Activated T-helper 17 cell treated with anti-CD3 and anti-CD28 coated beads, Interleukin-2, amount 50 U/mL, for 72 hours (primary cell): ENCODE results near the gene C12orf75. TPM values are rescaled to one million over a fixed set of nuclear protein-coding genes. Genes with fewer than 3 reads are reported as not detected.

Experiments used
- ATAC-seq: fragments of 150-1000 bp; cut with Tn5 transposase; replicated peaks from 2 replicates; pipeline ENCODE4 v1.10.0; 2021; ENCODE audit warnings: mild to moderate bottlenecking, moderate library complexity
- H3K27ac Mint-ChIP-seq: one replicate; pipeline ENCODE4 v1.8.0; 2022; ENCODE audit warnings: mixed read lengths
- H3K27me3 Mint-ChIP-seq: one replicate; pipeline ENCODE4 v1.8.0; 2022; ENCODE audit warnings: mixed read lengths
- H3K36me3 Mint-ChIP-seq: one replicate; pipeline ENCODE4 v1.8.0; 2022; ENCODE audit warnings: low read depth, mild to moderate bottlenecking, mixed read lengths
- H3K4me1 Mint-ChIP-seq: one replicate; pipeline ENCODE4 v1.8.0; 2022; ENCODE audit warnings: mixed read lengths
- H3K4me3 Mint-ChIP-seq: one replicate; pipeline ENCODE4 v1.8.0; 2022; ENCODE audit warnings: mild to moderate bottlenecking, mixed read lengths
- H3K9me3 Mint-ChIP-seq: one replicate; pipeline ENCODE4 v1.8.0; 2022; ENCODE audit warnings: mixed read lengths
- total RNA-seq, 2 donors: library from RNA; stranded (reverse); gene quantifications; one replicate each; pipeline ENCODE4 v1.2.3, GENCODE V29; 2022

Gene C12orf75
- total RNA-seq, 2 donors from 2014 or later: 42.0 to 102 TPM

- Mint-ChIP-seq H3K36me3 (no peaks in the 10 kb centered on the region), H3K27ac (no peak overlapping the region), H3K9me3 (no peaks in the 10 kb centered on the region), H3K27me3 (no peaks in the 10 kb centered on the region), H3K4me1 (peaks cover 12% of the 10 kb centered on the region), H3K4me3 (no peak overlapping the region)
- no peak for ATAC-seq
Measured at GRCh38 chr12:105358789-105359188, 28.3 kb downstream of the C12orf75 start.

DNA sequence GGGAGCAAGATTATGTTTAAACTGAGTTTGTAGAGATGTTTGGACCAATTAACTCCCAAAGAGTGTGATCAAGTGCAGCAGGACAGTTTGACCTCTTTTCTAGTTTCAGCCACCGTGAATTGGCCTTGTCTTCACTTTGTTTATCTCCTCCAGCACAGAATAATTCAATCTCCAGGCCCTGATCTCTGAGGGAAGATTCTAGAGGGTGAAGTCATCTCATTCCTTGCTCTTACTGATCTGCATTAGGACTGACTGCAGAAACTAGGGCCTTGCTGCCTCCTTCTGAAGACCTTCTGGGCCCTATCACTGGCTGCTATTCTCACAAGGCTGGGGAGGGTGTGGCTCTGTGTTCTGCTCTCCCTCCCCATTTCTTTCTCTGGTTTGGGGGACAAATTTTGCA lies 29.4 kb downstream of the C12orf75 start:
- no peak overlapping the region for H3K27ac Mint-ChIP-seq
- no peak for ATAC-seq
- no peaks in the 10 kb centered on the region for H3K27me3 Mint-ChIP-seq
- peaks cover 12% of the 10 kb centered on the region for H3K4me1 Mint-ChIP-seq
- H3K4me3 Mint-ChIP-seq: no peak overlapping the region
- H3K9me3 Mint-ChIP-seq: no peaks in the 10 kb centered on the region
- no peaks in the 10 kb centered on the region for H3K36me3 Mint-ChIP-seq

DNA sequence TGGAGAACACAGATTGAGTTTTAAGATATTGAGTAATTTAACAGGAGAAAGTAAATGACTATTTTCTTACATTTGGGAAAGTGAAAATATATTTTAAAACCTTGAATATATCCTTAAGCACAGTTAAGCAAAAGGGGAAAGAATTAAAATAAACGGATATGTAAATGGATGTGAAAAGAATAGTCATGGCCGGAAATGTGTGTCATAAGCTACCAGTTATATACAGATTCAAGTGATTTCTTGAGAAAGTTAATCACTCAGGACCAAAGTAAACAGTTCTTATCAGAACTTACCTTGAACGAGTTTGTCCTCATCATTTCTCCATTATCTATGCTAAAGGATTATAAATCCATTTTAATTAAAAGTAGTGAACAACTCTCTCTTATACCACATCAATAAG lies 33.4 kb downstream of the C12orf75 start:
- H3K4me1 Mint-ChIP-seq: peaks cover 5% of the 10 kb centered on the region
- H3K4me3 Mint-ChIP-seq: no peak overlapping the region
- H3K27me3 Mint-ChIP-seq: no peaks in the 10 kb centered on the region
- H3K27ac Mint-ChIP-seq: no peak overlapping the region
- peaks cover 6% of the 10 kb centered on the region for H3K36me3 Mint-ChIP-seq
- no peaks in the 10 kb centered on the region for H3K9me3 Mint-ChIP-seq
- ATAC-seq: no peak

DNA sequence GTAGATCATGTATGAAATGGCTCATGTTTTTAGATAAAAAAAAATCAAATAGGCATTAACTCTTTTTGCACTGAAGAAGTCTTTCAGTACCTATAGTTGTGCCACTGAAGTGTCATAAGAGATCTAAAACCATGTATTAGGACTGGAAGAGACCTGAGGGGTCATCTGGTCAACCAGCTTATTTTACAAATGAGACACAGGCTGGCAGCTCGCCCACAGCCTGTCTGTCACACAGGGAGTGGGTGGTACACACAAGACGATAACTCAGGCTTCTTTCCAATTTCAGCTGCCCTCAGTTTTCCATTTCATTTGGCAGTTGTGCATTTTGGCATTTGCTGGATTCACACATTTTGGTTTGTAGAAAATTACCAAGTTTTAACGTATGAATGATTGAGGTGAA lies 34.7 kb downstream of the C12orf75 start:
- Mint-ChIP-seq H3K27ac (no peak overlapping the region), H3K36me3 (peaks cover 6% of the 10 kb centered on the region), H3K4me1 (peaks cover 5% of the 10 kb centered on the region), H3K4me3 (no peak overlapping the region), H3K27me3 (no peaks in the 10 kb centered on the region), H3K9me3 (no peaks in the 10 kb centered on the region)
- ATAC-seq: no peak

DNA sequence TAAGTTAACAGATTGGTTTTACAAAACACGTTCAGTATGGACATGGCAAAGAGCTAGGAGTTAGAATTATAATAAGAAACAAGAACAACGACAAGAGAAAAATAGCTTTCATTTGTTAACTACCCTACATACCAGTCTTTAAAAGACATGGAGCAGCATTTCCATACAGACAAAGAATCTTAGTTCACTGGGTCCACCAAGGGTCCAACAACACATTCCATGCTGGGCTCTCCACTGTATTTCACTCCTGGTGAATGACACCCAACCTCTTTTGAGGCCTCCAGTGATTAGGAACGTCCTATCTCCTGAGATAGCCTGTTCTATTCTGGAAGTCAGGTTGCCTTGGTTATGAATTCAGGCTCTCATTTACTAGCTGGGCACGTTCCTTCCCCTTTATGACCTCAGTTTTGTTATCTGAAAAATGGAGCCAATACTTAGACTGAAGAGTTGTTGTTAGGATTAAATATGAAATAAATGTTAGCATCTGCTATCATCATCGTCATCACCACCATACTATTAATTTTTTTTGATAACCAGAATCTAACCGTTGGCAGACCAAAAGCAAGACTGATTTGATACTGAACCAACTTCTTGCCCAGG lies 37.7 kb downstream of the C12orf75 start:
- Mint-ChIP-seq H3K4me1 (peaks cover 5% of the 10 kb centered on the region), H3K36me3 (peaks cover 18% of the 10 kb centered on the region)

GRCh38 chr12:105369014-105369413 lies 38.5 kb downstream of the C12orf75 start:
- Mint-ChIP-seq H3K4me3 (no peak overlapping the region), H3K9me3 (no peaks in the 10 kb centered on the region), H3K4me1 (peaks cover 5% of the 10 kb centered on the region), H3K36me3 (peaks cover 18% of the 10 kb centered on the region), H3K27me3 (no peaks in the 10 kb centered on the region), H3K27ac (no peak overlapping the region)
- ATAC-seq: no peak

More for the DNA sequence above, 37.7 kb downstream of the C12orf75 start:
- H3K9me3 Mint-ChIP-seq: no peaks in the 10 kb centered on the region
- H3K27me3 Mint-ChIP-seq: no peaks in the 10 kb centered on the region
- H3K27ac Mint-ChIP-seq: no peak overlapping the region
- no peak overlapping the region for H3K4me3 Mint-ChIP-seq
- no peak for ATAC-seq

- no peaks in the 10 kb centered on the region for H3K9me3 Mint-ChIP-seq
Measured at GRCh38 chr12:105374303-105374702, 43.8 kb downstream of the C12orf75 start.

DNA sequence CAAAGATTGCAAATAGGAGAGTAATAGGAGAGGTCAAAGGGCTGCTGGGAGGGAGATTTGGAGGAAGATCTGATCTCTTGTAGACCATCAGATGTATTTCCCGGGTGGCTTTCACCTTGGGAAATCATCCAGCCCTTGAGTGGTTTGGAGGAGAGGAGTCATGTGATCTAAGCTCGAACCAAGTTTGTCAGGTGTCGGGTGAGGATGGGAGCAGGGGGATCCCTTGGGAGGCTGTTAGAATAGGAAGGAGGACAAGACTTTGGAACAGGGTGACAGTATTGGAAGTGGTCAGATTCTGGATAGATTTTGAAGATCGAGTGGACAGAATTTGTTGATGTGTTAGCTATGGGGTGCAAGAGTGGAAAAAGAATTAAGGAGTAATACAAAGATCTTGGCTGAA lies 46.6 kb downstream of the C12orf75 start:
- ATAC-seq: no peak
- H3K4me1 Mint-ChIP-seq: no peaks in the 10 kb centered on the region
- H3K36me3 Mint-ChIP-seq: peaks cover 6% of the 10 kb centered on the region
- no peak overlapping the region for H3K27ac Mint-ChIP-seq
- H3K9me3 Mint-ChIP-seq: no peaks in the 10 kb centered on the region
- no peaks in the 10 kb centered on the region for H3K27me3 Mint-ChIP-seq
- no peak overlapping the region for H3K4me3 Mint-ChIP-seq

More at GRCh38 chr12:105374303-105374702, 43.8 kb downstream of the C12orf75 start:
- H3K4me1 Mint-ChIP-seq: no peaks in the 10 kb centered on the region
- H3K36me3 Mint-ChIP-seq: peaks cover 11% of the 10 kb centered on the region
- no peak for ATAC-seq
- no peaks in the 10 kb centered on the region for H3K27me3 Mint-ChIP-seq
- no peak overlapping the region for H3K27ac Mint-ChIP-seq
- H3K4me3 Mint-ChIP-seq: no peak overlapping the region

DNA sequence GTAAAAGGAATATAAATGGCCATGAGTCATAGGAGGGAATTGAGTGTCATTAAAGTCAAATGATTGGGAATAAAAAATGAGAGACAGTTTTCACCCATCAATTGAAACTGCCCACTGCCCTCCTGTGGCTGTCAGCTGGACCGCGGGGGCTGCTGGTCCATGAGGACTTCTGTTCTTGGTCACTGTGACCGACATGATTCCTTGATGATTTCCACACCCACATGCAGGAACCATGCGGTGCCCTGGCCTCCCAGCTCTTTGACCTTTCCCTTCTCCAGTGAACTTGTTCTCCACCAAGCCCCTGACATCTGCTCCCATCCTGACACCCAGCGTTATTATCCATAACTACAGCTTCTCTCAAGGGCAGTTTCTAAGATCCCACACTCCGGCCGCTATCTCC lies 48.4 kb downstream of the C12orf75 start:
- no peaks in the 10 kb centered on the region for H3K9me3 Mint-ChIP-seq
- H3K4me3 Mint-ChIP-seq: no peak overlapping the region
- H3K4me1 Mint-ChIP-seq: no peaks in the 10 kb centered on the region
- H3K27me3 Mint-ChIP-seq: no peaks in the 10 kb centered on the region
- no peak overlapping the region for H3K27ac Mint-ChIP-seq
- no peaks in the 10 kb centered on the region for H3K36me3 Mint-ChIP-seq
- no peak for ATAC-seq

GRCh38 chr12:105382771-105383622 lies 52.5 kb downstream of the C12orf75 start:
- Mint-ChIP-seq H3K4me3 (no peak overlapping the region), H3K9me3 (no peaks in the 10 kb centered on the region), H3K4me1 (no peaks in the 10 kb centered on the region), H3K27ac (no peak overlapping the region), H3K27me3 (no peaks in the 10 kb centered on the region), H3K36me3 (no peaks in the 10 kb centered on the region)
- ATAC-seq: no peak

DNA sequence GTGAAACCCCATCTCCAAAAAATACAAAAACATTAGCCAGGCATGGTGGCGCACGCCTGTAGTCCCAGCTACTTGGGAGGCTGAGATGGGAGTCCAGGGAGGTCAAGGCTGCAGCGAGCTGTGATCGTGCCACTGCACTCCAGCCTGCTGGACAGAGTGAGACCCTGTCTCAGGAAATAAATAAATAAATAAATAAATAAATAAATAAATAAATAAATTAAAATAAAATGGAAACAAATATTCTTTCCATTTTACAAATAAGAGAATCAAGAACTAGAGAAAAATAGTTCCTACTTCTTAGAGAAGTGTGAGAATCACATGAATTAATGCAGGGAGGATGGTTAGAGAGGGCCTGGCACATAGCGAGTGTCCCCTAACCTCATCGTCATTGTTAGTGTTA lies 53.7 kb downstream of the C12orf75 start:
- Mint-ChIP-seq H3K4me3 (no peak overlapping the region), H3K36me3 (no peaks in the 10 kb centered on the region), H3K9me3 (no peaks in the 10 kb centered on the region), H3K27ac (no peak overlapping the region), H3K4me1 (no peaks in the 10 kb centered on the region), H3K27me3 (no peaks in the 10 kb centered on the region)
- ATAC-seq: no peak

- Mint-ChIP-seq H3K27me3 (no peaks in the 10 kb centered on the region), H3K36me3 (no peaks in the 10 kb centered on the region), H3K4me3 (no peak overlapping the region), H3K27ac (no peak overlapping the region), H3K9me3 (no peaks in the 10 kb centered on the region), H3K4me1 (no peaks in the 10 kb centered on the region)
- ATAC-seq: no peak
Measured at GRCh38 chr12:105384916-105385535, 54.5 kb downstream of the C12orf75 start.

DNA sequence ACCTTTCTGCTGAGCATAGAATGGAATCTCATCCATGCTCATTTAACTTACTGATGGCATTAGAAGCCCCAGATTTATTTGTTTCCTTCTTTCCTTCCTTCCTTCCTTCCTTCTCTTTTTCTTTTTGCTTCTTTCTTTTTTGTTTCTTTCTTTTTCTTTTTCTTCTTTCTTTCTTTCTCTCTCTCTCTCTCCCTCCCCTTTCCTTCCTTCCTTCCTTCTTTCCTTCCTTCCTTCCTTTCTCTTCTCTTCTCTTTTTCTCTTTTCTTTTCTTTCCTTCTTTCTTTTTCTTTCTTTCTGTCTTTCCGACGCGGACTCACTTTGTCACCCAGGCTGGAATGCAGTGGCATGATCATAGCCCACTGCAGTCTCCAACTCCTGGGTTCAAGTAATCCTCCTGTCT lies 55.9 kb downstream of the C12orf75 start:
- H3K27ac Mint-ChIP-seq: no peak overlapping the region
- H3K4me3 Mint-ChIP-seq: no peak overlapping the region
- ATAC-seq: no peak
- H3K27me3 Mint-ChIP-seq: no peaks in the 10 kb centered on the region
- H3K4me1 Mint-ChIP-seq: no peaks in the 10 kb centered on the region
- no peaks in the 10 kb centered on the region for H3K9me3 Mint-ChIP-seq
- H3K36me3 Mint-ChIP-seq: no peaks in the 10 kb centered on the region

DNA sequence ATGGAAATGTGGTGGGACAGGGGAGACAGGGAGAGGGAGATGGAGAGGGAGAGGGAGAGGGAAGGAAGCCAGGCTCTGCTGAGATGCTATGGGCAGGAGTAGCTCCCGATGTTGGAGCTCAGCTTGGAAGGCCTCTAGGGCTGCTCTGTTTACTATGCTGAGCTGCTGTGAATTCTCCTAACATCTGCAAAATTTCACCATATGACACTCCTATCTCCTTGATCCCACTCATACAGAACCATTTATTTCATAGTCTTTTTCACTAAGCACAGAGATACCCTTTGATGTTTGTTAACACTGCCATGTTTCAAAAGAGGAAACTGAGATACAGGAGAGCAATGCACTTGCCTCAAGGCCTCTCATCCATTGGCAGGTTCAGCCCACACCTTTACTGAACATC lies 60.7 kb downstream of the C12orf75 start:
- Mint-ChIP-seq H3K36me3 (no peaks in the 10 kb centered on the region), H3K27me3 (no peaks in the 10 kb centered on the region), H3K9me3 (no peaks in the 10 kb centered on the region), H3K4me3 (no peak overlapping the region), H3K4me1 (no peaks in the 10 kb centered on the region), H3K27ac (no peak overlapping the region)
- no peak for ATAC-seq

DNA sequence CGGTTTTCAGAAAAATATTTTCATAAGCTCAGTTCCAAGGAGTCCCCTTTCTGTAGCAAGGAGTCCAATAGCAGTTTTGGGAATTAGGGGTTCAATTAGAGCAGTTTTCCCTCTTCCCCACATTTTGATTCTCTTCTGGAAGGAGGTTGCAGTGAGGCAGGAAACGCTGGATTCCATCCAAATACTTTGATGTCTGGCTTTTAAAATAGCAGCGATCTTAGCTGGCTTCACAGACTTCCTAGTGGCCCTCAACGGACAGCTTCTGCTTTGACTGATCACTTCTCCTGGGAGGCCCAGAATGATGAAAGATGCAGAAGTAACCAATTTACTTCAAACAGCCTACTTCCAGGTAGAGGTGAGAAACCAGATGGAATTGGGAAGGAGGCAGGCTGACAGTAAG lies 63.1 kb downstream of the C12orf75 start:
- H3K27me3 Mint-ChIP-seq: no peaks in the 10 kb centered on the region
- no peaks in the 10 kb centered on the region for H3K4me1 Mint-ChIP-seq
- H3K27ac Mint-ChIP-seq: no peak overlapping the region
- no peak for ATAC-seq
- H3K36me3 Mint-ChIP-seq: no peaks in the 10 kb centered on the region
- peaks cover 7% of the 10 kb centered on the region for H3K9me3 Mint-ChIP-seq
- no peak overlapping the region for H3K4me3 Mint-ChIP-seq
